ENCODE data around the gene UST. TPM values are rescaled to one million over a fixed set of nuclear protein-coding genes. Genes with fewer than 3 reads are reported as not detected.
"Not testable (repeated sequence)": the region's sequence is repeated elsewhere in the genome, so short reads cannot be mapped to it uniquely, and the experiment has no call there.

Gene UST
- total RNA-seq, 1 experiment from 2014 or later, result 32.1 TPM

DNA sequence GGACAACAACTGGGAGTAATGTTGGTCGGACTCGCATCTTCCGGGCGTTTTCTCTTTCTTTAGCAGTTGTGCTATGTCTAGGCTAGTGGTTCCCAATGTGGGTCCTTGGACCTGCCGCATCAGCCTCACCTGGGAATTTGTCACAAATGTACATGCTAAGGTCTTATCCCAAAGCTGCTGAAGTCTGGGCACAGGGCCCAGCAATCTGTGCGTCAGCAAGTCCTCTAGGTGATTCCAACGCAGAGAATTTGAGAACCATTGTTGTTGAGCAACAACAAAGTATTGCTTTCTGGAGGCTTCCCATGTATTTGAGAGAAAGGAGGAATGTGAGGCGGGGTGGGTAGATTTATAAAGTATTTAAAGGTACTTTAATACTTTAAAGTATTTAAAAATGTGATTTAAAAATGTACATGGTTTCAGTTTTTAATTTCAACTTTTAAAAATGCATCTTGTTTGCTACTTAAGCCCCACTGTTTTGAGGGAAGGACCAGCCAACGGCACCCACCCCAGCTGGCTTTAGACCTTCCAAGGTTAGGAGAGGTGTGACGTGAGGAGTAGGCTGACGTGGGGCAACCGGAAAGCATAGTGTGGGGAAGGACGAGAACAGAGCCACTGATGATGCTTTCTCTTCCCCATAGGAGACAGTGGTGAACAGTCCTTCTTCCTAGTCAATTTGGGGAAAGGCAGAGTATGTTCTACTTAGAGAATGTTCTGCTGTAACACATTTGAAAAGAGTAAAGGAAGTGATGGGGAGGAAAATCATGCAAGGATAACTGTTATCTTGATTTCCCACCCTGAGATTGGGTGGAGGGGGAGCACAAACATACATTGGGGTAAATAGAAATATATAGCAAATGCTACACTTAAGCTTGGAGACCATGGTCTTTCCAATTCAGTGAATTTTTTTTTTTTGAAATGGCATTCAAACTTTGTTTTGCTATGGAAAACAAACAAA is 4.3 kb downstream of the UST start:
- Mint-ChIP-seq H3K27me3 (ENCODE audit: low read depth) (no peaks in the 10 kb centered on the region; the same call in 1 of the 2 replicates), H3K9me3 (no peaks in the 10 kb centered on the region), H3K27ac (peak overlapping the region; percentile 66), H3K4me3 (peak overlapping the region; percentile 47), H3K4me1 (peaks cover 55% of the 10 kb centered on the region), H3K36me3 (peaks cover 9% of the 10 kb centered on the region; the same call in 1 of the 2 replicates)
- TF ChIP-seq AR (CRISPR knock-in tag; IDR thresholded peaks at IDR 0.05) (no peak), NR3C1 (CRISPR knock-in tag; conservative IDR thresholded peaks at IDR 0.05; ENCODE audit: low read depth) (no peak)
- TF ChIP-seq, protein P1, sequence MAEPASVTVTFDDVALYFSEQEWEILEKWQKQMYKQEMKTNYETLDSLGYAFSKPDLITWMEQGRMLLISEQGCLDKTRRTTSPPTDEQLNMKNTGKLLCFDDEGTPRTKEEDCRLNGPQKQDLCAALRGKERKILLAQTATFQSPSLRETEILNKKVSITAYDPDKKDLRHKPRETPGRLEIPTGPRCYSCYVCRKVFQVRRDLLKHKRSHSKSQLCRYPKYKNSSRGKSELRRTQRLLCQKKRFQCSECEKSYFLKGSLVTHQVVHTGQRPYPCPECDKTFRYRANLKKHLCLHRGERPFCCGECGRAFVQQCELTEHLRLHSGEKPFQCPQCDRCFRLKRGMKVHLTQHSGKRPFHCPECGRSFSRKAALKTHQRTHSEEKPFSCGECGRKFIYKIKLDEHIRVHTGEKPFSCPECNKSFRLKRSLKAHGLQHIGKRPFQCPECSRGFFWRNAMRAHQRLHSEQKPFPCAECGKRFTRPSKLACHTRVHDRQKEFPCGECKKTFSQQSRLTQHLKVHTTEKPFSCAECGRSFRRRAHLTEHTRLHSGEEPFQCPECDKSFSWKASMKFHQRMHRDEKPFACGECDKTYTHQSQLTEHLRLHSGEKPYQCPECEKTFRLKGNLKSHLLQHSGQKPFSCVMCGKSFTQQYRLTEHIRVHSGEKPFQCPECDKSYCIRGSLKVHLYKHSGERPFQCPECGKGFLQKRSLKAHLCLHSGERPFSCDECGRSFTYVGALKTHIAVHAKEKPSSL (CRISPR knock-in tag; conservative IDR thresholded peaks at IDR 0.05), result no peak
- ChIA-PET POLR2A (no interaction called here), CTCF (interaction anchor here (0.6 to 1.8 kb wide), 2 partner anchors 173 to 237 kb away, joined by 3 to 8 read pairs; no protein-coding TSS in a partner anchor)
- DNase-seq (ENCODE audit: low spot score) (no peak), ATAC-seq (no peak)

DNA sequence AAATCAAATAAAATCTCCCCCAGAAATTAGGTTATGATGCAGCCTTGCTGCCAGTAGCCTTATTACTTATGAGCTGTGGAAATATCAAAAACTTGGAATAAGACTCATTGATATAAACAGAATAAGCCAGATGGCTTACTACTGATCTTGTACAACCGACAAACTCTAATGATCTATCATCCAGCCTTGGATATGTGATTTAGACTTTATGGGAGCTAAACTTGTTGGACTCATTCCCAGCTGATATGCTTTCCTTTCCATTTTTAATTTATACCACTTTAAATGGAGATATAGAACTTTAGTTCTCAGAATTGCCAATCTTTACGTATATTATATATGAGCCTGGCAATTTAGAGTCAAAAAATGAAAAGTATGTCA is 5.0 kb downstream of the UST start:
- POLR2A ChIA-PET, result no interaction called here
- no peaks in the 10 kb centered on the region; the same call in 1 of the 2 replicates for H3K27me3 Mint-ChIP-seq (ENCODE audit: low read depth)
- no peak overlapping the region for H3K4me3 Mint-ChIP-seq
- TF ChIP-seq PRRX2 (CRISPR knock-in tag; IDR thresholded peaks at IDR 0.05) (no peak), ELF4 (CRISPR knock-in tag; IDR thresholded peaks at IDR 0.05; ENCODE audit: low read depth) (no peak), TCF7 (CRISPR knock-in tag; IDR thresholded peaks at IDR 0.05; ENCODE audit: low read depth) (no peak), MXD4 (CRISPR knock-in tag; IDR thresholded peaks at IDR 0.05; ENCODE audit: borderline replicate concordance) (no peak), GRHL2 (CRISPR knock-in tag; IDR thresholded peaks at IDR 0.05; ENCODE audit: insufficient replicate concordance, severe bottlenecking) (no peak), JAZF1 (CRISPR knock-in tag; IDR thresholded peaks at IDR 0.05) (no peak)
- TF ChIP-seq, protein P2, sequence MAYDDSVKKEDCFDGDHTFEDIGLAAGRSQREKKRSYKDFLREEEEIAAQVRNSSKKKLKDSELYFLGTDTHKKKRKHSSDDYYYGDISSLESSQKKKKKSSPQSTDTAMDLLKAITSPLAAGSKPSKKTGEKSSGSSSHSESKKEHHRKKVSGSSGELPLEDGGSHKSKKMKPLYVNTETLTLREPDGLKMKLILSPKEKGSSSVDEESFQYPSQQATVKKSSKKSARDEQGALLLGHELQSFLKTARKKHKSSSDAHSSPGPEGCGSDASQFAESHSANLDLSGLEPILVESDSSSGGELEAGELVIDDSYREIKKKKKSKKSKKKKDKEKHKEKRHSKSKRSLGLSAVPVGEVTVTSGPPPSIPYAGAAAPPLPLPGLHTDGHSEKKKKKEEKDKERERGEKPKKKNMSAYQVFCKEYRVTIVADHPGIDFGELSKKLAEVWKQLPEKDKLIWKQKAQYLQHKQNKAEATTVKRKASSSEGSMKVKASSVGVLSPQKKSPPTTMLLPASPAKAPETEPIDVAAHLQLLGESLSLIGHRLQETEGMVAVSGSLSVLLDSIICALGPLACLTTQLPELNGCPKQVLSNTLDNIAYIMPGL (CRISPR knock-in tag; IDR thresholded peaks at IDR 0.05), result no peak
- TF ChIP-seq, protein P3, sequence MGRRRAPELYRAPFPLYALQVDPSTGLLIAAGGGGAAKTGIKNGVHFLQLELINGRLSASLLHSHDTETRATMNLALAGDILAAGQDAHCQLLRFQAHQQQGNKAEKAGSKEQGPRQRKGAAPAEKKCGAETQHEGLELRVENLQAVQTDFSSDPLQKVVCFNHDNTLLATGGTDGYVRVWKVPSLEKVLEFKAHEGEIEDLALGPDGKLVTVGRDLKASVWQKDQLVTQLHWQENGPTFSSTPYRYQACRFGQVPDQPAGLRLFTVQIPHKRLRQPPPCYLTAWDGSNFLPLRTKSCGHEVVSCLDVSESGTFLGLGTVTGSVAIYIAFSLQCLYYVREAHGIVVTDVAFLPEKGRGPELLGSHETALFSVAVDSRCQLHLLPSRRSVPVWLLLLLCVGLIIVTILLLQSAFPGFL (CRISPR knock-in tag; IDR thresholded peaks at IDR 0.05; ENCODE audit: borderline replicate concordance), result no peak
- TF ChIP-seq, protein P4, sequence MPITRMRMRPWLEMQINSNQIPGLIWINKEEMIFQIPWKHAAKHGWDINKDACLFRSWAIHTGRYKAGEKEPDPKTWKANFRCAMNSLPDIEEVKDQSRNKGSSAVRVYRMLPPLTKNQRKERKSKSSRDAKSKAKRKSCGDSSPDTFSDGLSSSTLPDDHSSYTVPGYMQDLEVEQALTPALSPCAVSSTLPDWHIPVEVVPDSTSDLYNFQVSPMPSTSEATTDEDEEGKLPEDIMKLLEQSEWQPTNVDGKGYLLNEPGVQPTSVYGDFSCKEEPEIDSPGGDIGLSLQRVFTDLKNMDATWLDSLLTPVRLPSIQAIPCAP (CRISPR knock-in tag; IDR thresholded peaks at IDR 0.05), result no peak
- TF ChIP-seq, protein P5, sequence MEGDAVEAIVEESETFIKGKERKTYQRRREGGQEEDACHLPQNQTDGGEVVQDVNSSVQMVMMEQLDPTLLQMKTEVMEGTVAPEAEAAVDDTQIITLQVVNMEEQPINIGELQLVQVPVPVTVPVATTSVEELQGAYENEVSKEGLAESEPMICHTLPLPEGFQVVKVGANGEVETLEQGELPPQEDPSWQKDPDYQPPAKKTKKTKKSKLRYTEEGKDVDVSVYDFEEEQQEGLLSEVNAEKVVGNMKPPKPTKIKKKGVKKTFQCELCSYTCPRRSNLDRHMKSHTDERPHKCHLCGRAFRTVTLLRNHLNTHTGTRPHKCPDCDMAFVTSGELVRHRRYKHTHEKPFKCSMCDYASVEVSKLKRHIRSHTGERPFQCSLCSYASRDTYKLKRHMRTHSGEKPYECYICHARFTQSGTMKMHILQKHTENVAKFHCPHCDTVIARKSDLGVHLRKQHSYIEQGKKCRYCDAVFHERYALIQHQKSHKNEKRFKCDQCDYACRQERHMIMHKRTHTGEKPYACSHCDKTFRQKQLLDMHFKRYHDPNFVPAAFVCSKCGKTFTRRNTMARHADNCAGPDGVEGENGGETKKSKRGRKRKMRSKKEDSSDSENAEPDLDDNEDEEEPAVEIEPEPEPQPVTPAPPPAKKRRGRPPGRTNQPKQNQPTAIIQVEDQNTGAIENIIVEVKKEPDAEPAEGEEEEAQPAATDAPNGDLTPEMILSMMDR (IDR thresholded peaks at IDR 0.05), result no peak
- DNase-seq (ENCODE audit: low spot score) (no peak), ATAC-seq (no peak)
- no peak overlapping the region for H3K27ac Mint-ChIP-seq
- no peaks in the 10 kb centered on the region for H3K9me3 Mint-ChIP-seq
- H3K4me1 Mint-ChIP-seq, result peaks cover 62% of the 10 kb centered on the region
- H3K36me3 Mint-ChIP-seq, result peaks cover 9% of the 10 kb centered on the region; the same call in 1 of the 2 replicates
- CTCF ChIA-PET, result interaction anchor here (0.6 to 1.8 kb wide), 2 partner anchors 174 to 236 kb away, joined by 3 to 8 read pairs; no protein-coding TSS in a partner anchor

GRCh38 chr6:148755379-148755778 is 8.5 kb downstream of the UST start:
- H3K4me3 Mint-ChIP-seq; DNase-seq (ENCODE audit: low spot score); H3K36me3 Mint-ChIP-seq; CTCF ChIA-PET; ATAC-seq; H3K27ac Mint-ChIP-seq; H3K9me3 Mint-ChIP-seq; H3K27me3 Mint-ChIP-seq (ENCODE audit: low read depth); POLR2A ChIA-PET: not testable (repeated sequence)
- H3K4me1 Mint-ChIP-seq, result peaks cover 67% of the 10 kb centered on the region

Data from WTC11 (cell line).